Activated effector memory CD4-positive, alpha-beta T cell treated with anti-CD3 and anti-CD28 coated beads, Interleukin-2, amount 50 U/mL, for 16 hours (primary cell): ENCODE data around the gene GNAI1.

Experiments used
- DNase-seq: peaks from one replicate; pipeline ENCODE4 v3.0.0-alpha.2; 2020

Gene GNAI1

DNA sequence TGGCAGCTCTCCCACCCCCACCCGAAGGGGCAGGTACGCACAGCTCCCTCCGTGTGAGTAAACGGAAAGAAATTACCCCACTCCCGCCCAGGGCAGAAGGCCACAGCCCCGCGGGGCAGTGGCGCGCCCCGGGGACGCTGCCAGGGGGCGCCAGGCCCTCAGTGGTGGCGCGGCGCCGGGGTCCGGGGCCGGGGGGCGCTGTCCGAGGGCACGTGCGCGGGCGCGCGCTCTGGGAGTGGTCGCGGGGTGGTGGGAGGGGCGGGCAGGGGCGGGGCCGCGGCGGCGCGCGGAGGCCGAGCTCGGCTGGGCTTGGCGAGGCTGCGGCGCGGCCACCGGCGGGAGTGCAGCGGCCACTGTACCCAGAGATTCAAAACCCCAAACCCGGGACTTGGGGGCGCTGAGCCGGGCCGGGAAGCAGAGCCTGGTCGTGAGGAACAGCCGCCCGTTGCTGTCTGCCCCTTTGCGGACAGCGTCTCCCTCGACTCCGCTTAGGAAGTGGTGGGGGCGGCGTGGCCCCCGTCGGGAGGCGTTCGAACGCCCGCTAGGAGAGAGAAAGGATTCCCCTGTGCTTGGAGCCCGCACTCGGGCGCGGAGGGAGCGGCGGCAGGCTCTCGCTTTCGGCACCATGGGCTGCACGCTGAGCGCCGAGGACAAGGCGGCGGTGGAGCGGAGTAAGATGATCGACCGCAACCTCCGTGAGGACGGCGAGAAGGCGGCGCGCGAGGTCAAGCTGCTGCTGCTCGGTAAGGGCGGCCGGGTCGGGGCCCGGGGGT, at the start of gene GNAI1:
GNAI1 (plus strand) TSS at position 296 of the 773 bp plus-strand sequence; CDS start at position 626, 330 bp downstream.
- DNase-seq = no peak

DNA sequence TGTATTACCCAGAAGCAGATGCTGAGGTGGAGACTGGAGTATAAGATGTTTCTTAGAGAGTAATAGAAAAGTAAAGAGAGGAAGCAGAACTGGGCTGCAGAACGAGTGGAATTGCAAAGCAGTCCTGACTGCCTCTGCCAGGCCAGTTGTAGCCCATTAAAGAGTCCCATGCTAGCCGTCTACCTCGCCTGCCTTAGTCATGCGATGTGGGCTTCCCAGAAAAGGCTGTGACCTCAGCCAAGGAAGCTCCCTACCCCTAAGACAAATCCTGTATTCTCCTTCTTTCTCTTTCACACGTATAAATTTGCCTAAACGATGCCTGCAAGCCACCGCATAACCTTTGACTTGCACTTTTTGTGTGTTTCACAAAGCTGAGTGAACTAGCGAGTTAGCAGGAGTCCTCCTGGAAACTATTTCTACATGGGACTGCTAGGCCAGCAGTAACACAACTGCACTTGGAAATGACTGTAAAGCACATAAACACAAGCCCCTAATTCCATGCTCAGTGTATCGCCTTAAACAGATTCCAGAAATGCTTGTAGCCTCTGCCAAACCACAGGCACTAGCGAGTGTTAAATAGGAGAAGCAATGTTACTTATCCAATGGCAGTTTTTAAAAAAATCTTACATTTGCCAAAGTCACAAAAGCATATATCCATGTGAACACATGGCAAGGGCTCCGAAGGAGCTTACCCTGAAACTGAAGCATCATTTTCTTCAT, 47.4 kb upstream of the GNAI1 start:
- DNase-seq = no peak

DNA sequence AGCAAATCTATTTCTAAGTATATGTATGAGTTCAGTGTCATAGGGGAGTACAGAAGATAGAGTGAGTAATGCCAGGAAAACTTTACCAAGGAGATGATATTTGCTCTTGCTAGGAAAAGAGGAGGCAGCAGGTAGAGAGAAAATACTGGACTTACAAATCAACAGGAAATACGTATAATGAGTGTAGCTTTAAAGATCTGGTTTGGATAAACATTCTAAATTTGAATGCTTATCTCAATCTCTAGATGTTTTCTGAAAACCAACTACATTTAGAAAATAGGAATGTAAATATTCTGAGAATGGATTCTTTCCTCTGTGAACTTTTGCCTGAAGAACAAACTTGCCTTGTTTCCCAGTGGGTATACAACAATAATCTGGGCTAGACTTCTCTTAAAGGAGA, 46.9 kb upstream of the GNAI1 start:
- no peak for DNase-seq

DNA sequence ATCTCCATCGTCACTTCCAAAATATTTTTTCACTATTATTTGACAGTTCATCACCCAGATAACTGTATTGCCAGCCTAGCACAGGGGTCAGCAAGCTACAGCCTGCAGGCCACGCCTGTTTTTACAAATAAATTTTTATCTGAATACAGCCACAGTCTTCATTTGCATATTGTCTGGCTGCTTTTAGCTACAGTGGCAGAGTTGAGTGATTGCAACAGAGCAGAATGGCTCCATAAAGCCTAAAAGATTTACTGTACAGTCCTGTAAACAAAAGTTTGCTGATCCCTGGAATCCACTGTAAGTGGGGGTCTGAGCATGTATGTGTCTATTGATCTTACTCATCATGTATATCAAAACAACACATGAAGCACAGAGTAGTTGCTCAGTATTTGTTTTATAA, 45.9 kb upstream of the GNAI1 start:
- DNase-seq = no peak

DNA sequence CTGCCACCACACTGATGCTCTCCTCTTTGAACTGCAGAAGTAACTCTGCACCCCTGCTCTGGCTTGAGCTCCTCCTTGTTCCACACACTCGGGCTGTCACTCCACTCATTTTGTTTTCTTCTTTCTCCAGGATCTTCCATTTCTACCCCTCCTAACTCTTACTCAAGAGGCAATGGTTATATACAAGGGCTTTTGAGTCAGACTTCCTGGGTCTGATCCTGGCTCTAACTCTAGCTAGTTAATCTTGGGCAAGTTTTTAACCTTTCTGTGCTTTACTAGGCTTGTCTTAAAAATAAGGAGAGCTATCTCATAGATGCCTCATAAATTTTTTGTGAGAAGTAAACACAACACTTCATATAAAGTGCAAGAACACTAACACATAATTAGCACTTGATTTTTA, 45.3 kb upstream of the GNAI1 start:
- no peak for DNase-seq

DNA sequence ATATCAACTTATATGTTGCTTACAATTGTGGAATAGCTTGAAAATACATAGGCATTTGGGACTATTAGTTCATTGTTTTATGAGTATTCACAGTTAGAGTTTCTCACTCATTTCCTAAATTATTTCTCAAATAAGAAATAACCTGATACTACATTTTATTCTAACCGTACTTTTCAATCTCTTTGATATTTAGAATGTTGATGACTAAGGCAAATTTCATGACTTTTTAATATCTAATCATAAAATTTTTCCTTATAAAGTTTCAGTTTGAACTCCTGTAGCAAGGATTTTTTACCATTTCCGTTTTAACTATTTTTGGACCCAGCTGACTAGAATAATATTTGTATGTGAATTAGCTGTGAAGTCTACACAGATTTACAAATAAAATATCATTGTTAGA, 41.3 kb upstream of the GNAI1 start:
- DNase-seq = no peak

DNA sequence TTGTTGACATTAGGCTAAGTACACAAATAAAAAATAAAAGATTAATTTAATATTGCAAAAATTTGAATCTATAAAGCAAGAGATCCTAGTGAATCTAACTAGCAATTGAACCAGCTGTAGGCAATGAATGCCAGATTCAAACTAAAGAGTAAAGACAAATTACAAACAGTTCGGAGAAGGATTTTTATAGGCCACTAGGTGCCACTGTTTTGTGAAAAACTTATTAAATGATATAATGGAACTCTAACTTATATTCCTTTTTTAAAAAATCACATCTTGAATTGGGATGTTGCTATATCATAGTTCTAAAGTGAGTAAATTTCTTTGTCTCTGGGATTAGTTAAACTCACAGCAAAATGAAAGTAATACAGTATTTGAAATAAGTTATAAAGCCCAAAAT, 39.1 kb upstream of the GNAI1 start:
- DNase-seq = no peak

DNA sequence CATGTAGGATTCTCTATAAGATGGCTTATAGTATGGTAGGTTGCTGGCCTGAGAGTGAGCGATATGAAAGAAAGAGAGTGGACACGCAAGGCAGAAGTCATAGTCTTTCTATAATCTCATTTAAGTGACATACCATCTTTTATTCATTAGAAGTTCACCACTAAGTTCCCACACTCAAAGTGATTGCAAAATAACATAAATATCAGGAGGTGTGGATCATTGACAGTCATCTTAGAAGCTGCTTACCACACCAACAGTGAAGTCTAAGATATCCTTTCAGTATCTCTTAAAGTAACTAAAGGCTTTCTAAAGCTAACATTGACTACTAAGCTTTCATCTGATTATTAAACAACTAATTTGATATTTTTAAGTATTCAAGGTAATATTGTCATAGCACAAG, 36.9 kb upstream of the GNAI1 start:
- no peak for DNase-seq

DNA sequence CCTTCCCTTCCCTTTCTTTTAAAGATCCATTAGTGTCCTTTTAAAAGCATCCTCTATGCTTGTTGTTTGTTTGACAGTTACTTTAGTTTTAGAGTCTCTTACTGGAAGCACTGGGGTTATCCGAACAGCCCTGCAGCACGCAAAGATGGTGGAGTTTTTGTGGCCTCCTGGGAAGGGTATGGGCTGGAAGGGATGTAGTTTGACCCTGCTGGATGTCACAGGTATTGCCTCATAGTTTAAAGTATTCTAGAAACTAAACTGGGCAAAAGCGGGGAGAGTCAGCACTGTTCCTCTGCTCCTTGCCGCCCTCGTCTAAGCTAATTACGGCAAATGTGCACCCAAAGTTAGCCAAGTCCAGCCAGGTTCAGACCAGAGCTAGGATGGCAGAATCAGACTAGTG, 35.8 kb upstream of the GNAI1 start:
- DNase-seq = no peak

DNA sequence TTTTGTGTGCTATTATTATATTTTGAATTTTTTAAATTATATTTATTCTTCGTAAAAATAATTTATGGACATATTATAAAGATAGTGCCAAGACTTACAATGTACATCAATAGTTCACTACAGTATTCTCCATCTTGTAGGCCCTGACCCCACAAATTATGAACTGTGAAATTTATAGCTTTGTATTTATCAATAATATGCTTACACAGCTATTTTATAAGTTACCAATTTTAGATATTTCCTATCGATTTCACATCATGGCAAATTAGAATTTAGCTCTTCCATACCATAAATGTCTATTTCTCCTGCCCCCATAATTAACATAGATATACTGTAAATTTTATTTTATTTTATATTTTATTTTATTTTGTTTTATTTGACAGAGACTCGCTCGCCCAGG, 34.4 kb upstream of the GNAI1 start:
- no peak for DNase-seq

DNA sequence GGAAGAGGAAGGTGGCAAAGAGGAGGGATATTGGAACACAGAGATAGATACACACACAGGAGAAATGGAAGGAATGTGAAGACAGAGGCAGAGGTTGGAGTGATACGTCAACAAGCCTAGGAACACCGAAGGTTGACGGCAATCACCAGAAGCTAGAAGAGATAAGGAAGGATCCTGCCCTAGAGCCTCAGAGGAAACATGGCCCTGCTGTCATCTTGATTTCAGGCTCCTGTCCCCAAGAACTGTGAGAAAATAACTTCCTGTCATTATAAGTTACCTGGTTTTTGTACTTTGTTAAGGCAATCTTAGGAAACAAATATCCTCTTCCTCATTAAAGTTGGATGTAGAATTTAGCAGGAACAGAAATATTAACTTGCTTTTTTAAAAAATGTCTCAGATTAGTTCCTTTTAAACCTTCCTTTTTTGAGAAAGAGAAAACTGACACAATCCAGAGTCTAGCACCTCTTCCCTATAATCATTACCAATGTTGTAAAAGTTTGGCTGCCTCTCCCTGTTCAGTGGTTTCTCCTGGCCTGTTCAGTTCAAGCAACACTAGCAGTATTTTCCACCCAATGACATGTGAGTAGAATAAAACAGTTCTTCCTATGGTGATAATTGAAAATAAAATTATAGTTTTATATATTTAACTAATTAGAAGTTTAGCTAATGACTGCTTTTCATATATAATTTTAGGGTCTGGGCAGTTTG, 28.8 kb upstream of the GNAI1 start:
- DNase-seq = no peak

DNA sequence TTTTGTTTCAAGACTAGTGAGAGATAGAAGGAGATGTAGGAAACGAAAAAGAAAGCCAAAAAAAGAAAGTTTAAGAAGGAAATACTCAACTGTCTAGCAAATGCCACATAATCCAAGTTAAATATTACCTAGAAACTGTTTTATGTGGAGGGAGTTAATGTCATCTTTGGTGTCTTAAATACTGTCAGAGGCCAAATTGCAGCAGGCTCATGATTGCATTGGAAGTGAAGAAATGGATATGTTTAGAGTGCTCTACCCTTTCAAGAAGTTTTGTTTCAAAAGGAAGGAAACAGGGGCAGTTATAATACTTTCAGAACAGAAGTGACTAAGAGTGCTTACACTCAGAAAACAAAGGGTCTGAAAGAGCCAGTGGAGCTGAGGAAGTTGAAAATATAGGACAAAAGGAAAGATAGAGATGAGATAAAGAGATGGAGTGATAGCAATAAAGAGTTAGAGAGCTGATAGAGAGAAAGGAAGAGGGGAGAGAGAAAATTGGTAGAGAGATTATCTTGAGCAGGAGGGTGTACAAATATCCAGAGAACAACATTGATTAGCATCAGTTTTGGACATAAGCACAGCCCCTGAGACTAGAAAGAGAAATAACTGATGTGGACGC, 28.0 kb upstream of the GNAI1 start:
- DNase-seq = no peak

DNA sequence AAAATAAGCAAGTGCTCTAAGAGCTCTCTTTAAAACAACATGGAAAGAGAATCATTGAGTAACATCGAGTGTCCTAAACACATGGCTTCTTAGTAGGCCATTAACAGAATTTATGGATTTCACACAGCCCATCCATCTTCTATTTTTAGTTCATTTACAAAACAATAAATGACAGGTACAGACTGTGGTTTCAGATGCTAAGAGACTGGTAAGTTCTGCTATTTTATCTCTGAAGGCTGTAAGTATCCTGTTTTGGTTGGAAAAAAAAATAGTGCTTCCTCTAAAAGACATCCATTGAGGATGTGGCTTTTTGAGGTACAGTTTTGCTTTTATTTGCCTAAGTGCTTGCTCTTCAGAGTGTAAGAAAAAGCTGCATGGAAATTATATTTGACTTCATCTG, 27.4 kb upstream of the GNAI1 start:
- no peak for DNase-seq

DNA sequence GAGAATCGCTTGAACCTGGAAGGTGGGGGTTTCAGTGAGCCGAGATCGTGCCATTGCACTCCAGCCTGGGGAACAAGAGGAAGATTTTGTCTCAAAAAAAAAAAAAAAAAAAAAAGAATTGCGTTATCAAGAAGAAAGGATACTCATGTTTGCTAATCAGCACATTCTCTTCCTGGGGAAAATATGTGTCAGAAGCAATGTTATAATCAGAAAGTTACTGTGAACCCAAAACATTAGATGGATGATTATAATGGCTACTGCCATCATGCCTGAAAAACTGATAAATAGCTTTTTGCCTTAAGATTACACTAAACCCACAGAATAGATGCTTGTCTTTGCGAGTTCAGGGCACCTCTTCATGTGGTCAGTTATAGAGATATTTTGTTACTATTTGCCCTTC, 24.3 kb upstream of the GNAI1 start:
- no peak for DNase-seq

DNA sequence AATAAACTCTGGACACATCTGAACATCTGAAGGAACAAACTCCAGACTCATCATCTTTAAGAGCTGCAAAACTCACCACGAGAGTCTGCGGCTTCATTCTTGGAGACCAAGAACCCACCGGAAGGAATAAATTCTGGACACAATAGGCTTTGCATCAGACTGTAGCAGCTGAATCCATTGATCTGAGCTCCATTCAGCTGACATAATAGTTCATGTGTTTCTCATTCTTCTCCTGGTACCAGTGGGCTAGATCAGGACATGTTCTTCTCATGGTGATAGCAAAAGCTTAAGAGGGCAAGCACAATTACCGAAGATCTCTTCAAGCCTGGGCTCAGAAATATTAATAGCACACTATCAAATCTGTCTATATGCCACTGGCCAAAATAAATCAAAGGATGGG, 20.5 kb upstream of the GNAI1 start:
- DNase-seq = no peak

DNA sequence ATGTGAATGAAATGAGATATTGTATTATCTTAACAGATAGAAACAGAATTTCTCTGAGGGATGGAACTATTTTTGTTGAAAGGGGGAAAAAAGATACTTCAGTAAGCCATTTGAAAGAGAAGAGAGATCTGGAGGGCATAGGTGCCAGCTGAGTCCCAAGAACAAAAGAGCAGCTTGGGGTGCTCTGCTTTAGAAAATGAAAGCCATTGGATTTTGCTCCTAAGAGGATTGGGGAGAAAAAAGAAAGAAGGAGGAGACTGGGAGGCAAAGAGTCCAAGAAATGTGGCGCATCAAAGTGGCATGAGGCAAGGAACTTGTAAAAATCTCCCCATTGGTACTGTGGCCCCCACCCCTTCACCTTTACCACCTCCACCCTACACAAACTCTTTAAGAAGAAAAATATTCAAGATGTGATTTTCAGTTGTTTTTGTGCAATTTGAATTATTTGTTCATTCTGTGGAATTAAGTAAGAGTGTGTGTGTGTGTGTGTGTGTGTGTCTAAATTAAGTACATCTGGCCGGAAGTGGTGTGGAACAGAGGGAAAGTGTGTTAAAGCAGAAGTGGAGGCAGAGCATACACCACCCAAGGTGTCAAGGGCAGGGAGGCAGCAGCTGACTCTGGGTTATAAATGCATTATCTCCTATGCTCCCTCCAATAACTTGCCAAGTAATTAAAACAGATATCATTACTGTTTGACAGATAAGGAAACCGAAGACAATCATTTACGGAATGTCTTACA, 9.9 kb upstream of the GNAI1 start:
- no peak for DNase-seq

DNA sequence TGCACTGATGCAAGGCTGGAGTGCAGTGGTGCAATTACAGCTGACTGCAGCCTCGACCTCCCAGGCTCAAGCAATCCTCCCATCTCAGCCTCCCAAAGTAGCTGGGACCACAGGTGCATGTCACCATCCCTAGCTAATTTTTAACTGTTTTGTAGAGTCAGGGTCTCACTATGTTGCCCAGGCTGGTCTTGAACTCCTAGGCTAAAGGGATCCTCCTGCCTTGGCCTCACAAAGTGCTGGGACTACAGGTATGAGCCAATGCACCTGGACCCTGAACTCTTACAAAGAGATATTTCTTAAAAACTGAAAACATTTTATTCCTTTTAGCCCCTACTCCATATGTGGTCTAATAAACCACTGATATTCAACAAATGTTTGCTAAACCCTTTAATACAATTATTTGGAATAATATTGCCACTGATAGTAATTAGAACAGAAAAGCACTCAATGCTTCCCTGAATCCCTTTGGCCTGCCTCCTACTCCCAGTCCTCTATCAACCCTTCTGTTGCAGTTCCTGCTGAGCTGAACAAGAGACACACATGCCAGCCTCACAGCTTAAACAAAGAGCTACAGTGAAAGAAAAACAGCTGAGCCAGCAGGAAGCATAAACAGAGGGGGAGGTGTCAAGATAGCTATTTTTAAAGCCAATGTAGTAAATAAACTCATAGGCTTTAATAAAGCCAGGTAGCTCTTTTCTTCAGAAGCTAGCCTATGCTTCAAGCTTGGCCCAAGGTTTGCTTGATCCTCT, 7.0 kb upstream of the GNAI1 start:
- no peak for DNase-seq

DNA sequence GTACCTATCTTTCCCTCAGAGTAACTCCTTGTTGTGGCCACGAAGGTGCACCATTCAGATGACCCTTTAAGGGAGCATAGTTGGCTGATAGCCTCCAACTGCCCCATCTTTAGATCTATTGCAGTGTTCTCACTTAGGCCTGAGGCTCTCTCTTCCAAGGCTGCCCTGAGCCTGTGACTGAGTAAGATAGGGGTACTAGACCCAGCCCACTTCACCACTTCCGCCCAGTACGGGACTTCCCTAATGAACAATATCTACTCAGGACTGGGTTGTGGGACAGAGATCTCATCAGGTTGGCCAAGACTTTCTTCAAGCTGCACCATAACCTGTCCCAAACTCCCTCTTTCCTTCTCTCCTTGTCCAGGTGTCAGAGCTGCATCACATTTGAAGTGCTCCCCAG, 5.7 kb upstream of the GNAI1 start:
- no peak for DNase-seq

DNA sequence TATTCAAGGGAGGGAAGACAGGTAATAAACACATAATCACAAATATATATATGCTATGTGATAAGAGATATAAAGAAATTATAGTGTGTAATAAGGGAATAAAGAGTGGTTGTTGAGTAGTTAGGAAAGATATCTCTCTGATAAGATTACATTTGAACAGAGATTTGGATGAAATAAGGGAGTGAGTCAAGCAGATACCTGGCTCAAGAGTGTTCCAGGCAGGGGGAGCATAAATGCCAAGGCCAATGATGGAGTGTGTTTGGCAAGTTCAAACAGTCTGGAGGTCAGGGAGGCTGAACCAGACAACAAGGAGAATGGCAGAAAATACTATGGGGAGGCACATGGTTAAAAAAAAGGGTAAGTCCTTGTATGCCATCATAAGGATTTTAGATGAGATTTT, 4.8 kb upstream of the GNAI1 start:
- DNase-seq = no peak

DNA sequence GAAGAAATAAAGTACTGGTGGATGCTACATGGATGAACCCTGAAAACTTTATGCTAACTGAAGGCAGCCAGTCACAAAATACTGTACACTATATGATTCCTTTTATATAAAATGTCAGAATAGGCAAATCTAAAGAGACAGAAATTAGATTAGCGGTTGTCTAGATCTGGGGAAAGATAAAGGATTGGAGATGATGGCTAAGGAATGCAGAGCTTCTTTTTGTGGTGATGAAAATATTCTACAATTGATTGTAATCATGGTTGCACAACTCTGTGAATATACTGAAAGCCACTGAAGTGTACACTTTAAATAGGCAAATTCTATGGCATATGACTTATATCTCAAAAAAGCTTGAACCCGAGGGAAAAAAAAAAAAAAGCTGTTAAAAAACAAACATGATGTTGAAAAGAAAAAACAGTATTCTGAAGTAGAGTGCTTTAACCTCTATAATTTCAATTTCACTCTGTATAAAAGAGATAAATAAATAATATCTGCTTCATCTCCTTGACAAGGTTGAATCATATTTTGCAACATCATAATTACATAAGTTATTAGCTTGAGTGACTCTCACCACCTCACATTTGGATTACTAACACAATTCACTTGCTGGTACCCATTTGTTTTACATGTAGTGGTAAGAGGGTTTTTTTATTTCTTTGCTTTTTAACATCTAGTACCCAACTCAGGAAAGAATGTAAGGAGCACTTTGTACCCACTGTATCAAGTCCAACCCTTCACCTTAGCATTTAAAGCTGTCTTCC, 2.8 kb upstream of the GNAI1 start:
- DNase-seq = no peak

DNA sequence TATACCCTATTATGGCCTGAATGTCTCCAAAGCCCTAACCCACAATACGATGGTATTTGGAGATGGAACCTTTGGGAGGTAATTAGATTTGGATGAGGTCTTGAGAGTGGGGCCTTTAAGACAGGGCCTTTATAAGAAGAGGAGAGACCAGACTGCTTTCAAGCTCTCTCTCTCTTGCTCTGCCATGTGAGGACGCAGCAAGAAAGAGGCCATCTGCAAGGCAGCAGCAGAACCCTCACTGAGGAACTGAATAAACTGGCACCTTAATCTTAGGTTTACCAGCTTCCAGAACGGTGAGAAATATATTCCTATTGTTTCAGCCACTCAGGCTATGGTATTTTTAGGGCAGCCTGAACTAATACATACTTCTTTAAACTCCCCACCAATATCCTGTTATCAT, 2.0 kb upstream of the GNAI1 start:
- DNase-seq = no peak
